SJSA1 (cell line): ENCODE results near the gene RBKS. TPM values are rescaled to one million over a fixed set of nuclear protein-coding genes. Genes with fewer than 3 reads are reported as not detected.
"Not testable (repeated sequence)": the region's sequence is repeated elsewhere in the genome, so short reads cannot be mapped to it uniquely, and the experiment has no call there.

Source experiments
- DNase-seq, 2 experiments: peaks; one replicate each; pipeline ENCODE4 v3.0.0-alpha.2; 2015 to 2020; ENCODE audit warnings: low spot score in 2 of 2, low read depth in 1 of 2
- H3K27ac ChIP-seq: fragments of 250-450 bp; sonication (Bioruptor Pico); 2 replicates; pipeline ENCODE4 v1.5.1; 2020; ENCODE audit warnings: mild to moderate bottlenecking, moderate library complexity
- H3K27me3 ChIP-seq: fragments of 250-450 bp; sonication (Bioruptor Pico); replicated peaks from 2 replicates; pipeline ENCODE4 v1.5.1; 2020; ENCODE audit warnings: mild to moderate bottlenecking, moderate library complexity
- H3K36me3 ChIP-seq: fragments of 250-450 bp; sonication (Bioruptor Pico); 2 replicates; pipeline ENCODE4 v1.5.1; 2020; ENCODE audit warnings: mild to moderate bottlenecking
- H3K4me1 ChIP-seq: fragments of 250-450 bp; sonication (Bioruptor Pico); replicated peaks from 2 replicates; pipeline ENCODE4 v1.6.1; 2021; ENCODE audit warnings: mild to moderate bottlenecking
- H3K4me3 ChIP-seq: fragments of 250-450 bp; sonication (Bioruptor Pico); 2 replicates; pipeline ENCODE4 v1.5.1; 2020; ENCODE audit warnings: mild to moderate bottlenecking
- H3K9me3 ChIP-seq: fragments of 250-450 bp; sonication (Bioruptor Pico); replicated peaks from 2 replicates; pipeline ENCODE4 v1.5.1; 2020; ENCODE audit warnings: mild to moderate bottlenecking
- total RNA-seq: library from RNA; depleted of rRNA; stranded (reverse); fragments of >200 nt; shearing (Covaris generic); gene quantifications from 2 replicates; pipeline ENCODE4 v1.2.3, GENCODE V29; 2014

The RBKS gene
- total RNA-seq, 1 experiment from 2014 or later = 1.3 TPM

- Histone ChIP-seq H3K4me1 (peaks cover 19% of the 10 kb centered on the region), H3K27ac (no peak overlapping the region), H3K9me3 (peaks cover 4% of the 10 kb centered on the region; the same call in 1 of the 2 replicates), H3K27me3 (no peaks in the 10 kb centered on the region), H3K4me3 (no peak overlapping the region), H3K36me3 (no peaks in the 10 kb centered on the region)
- no peak for DNase-seq
Measured at GRCh38 chr2:27875089-27875881, 14.9 kb downstream of the RBKS start.

- Histone ChIP-seq H3K9me3 (peaks cover 4% of the 10 kb centered on the region; the same call in 1 of the 2 replicates), H3K36me3 (no peaks in the 10 kb centered on the region), H3K4me1 (peaks cover 19% of the 10 kb centered on the region), H3K4me3 (no peak overlapping the region), H3K27me3 (no peaks in the 10 kb centered on the region), H3K27ac (no peak overlapping the region)
- DNase-seq = no peak
Measured at GRCh38 chr2:27873091-27873490, 17.1 kb downstream of the RBKS start.

GRCh38 chr2:27871802-27872201 lies 18.4 kb downstream of the RBKS start:
- Histone ChIP-seq H3K36me3 (no peaks in the 10 kb centered on the region), H3K27me3 (no peaks in the 10 kb centered on the region), H3K27ac (no peak overlapping the region), H3K4me1 (peaks cover 19% of the 10 kb centered on the region), H3K9me3 (peaks cover 4% of the 10 kb centered on the region; the same call in 1 of the 2 replicates), H3K4me3 (no peak overlapping the region)
- DNase-seq = no peak

- H3K4me3 ChIP-seq = no peak overlapping the region
- peaks cover 22% of the 10 kb centered on the region for H3K4me1 ChIP-seq
- no peak overlapping the region for H3K27ac ChIP-seq
- no peaks in the 10 kb centered on the region; the same call in 1 of the 2 replicates for H3K9me3 ChIP-seq
- DNase-seq = no peak
- H3K27me3 ChIP-seq = no peaks in the 10 kb centered on the region
- no peaks in the 10 kb centered on the region for H3K36me3 ChIP-seq
Measured at GRCh38 chr2:27870724-27871123, 19.5 kb downstream of the RBKS start.

- H3K27ac ChIP-seq = no peak overlapping the region
- H3K36me3 ChIP-seq = no peaks in the 10 kb centered on the region
- H3K4me1 ChIP-seq = peaks cover 14% of the 10 kb centered on the region
- no peaks in the 10 kb centered on the region for H3K9me3 ChIP-seq
- H3K27me3 ChIP-seq = no peaks in the 10 kb centered on the region
- H3K4me3 ChIP-seq = no peak overlapping the region
- no peak for DNase-seq
Measured at GRCh38 chr2:27869763-27870162, 20.4 kb downstream of the RBKS start.

- no peaks in the 10 kb centered on the region for H3K36me3 ChIP-seq
- no peak overlapping the region for H3K4me3 ChIP-seq
- DNase-seq = no peak
- no peaks in the 10 kb centered on the region for H3K27me3 ChIP-seq
- no peaks in the 10 kb centered on the region for H3K9me3 ChIP-seq
- H3K27ac ChIP-seq = no peak overlapping the region
- peaks cover 14% of the 10 kb centered on the region for H3K4me1 ChIP-seq
Measured at GRCh38 chr2:27866237-27866636, 23.9 kb downstream of the RBKS start.

- not testable (repeated sequence) for H3K36me3 ChIP-seq, DNase-seq, H3K9me3 ChIP-seq, H3K4me3 ChIP-seq, H3K27me3 ChIP-seq, H3K27ac ChIP-seq, H3K4me1 ChIP-seq
Measured at GRCh38 chr2:27863955-27864354, 26.2 kb downstream of the RBKS start.

- Histone ChIP-seq H3K27me3 (no peaks in the 10 kb centered on the region), H3K36me3 (no peaks in the 10 kb centered on the region)
- DNase-seq = no peak
Measured at GRCh38 chr2:27863146-27863545, 27.0 kb downstream of the RBKS start.

GRCh38 chr2:27860111-27860510 lies 30.1 kb downstream of the RBKS start:
- H3K36me3 ChIP-seq = no peaks in the 10 kb centered on the region
- no peak overlapping the region for H3K4me3 ChIP-seq
- peaks cover 26% of the 10 kb centered on the region for H3K4me1 ChIP-seq
- DNase-seq = no peak
- H3K27me3 ChIP-seq = no peaks in the 10 kb centered on the region
- no peak overlapping the region for H3K27ac ChIP-seq
- no peaks in the 10 kb centered on the region; the same call in 1 of the 2 replicates for H3K9me3 ChIP-seq

More at GRCh38 chr2:27863146-27863545, 27.0 kb downstream of the RBKS start:
- H3K27ac ChIP-seq = no peak overlapping the region
- peaks cover 7% of the 10 kb centered on the region for H3K4me1 ChIP-seq
- no peaks in the 10 kb centered on the region; the same call in 1 of the 2 replicates for H3K9me3 ChIP-seq
- no peak overlapping the region for H3K4me3 ChIP-seq

- H3K27me3 ChIP-seq = no peaks in the 10 kb centered on the region
- no peaks in the 10 kb centered on the region; the same call in 1 of the 2 replicates for H3K9me3 ChIP-seq
- H3K4me1 ChIP-seq = peaks cover 28% of the 10 kb centered on the region
- peak overlapping the region; percentile 28 for H3K27ac ChIP-seq
- no peaks in the 10 kb centered on the region for H3K36me3 ChIP-seq
- H3K4me3 ChIP-seq = no peak overlapping the region
- DNase-seq = peak in 1 of 2 experiments; percentile 32
Measured at GRCh38 chr2:27857417-27858172, 32.6 kb downstream of the RBKS start.

GRCh38 chr2:27856956-27857355 lies 33.2 kb downstream of the RBKS start:
- Histone ChIP-seq H3K4me1 (peaks cover 28% of the 10 kb centered on the region), H3K36me3 (no peaks in the 10 kb centered on the region), H3K27ac (peak overlapping the region; percentile 11; the same call in 1 of the 2 replicates), H3K27me3 (no peaks in the 10 kb centered on the region), H3K4me3 (no peak overlapping the region), H3K9me3 (no peaks in the 10 kb centered on the region; the same call in 1 of the 2 replicates)
- no peak for DNase-seq

GRCh38 chr2:27856386-27856785 lies 33.8 kb downstream of the RBKS start:
- no peak for DNase-seq
- Histone ChIP-seq H3K36me3 (no peaks in the 10 kb centered on the region), H3K27ac (0 out of 2 replicates have a peak overlapping the region, but pooled peaks have one; percentile 15), H3K4me3 (no peak overlapping the region), H3K4me1 (peaks cover 28% of the 10 kb centered on the region), H3K27me3 (no peaks in the 10 kb centered on the region), H3K9me3 (no peaks in the 10 kb centered on the region; the same call in 1 of the 2 replicates)

GRCh38 chr2:27855476-27855875 lies 34.7 kb downstream of the RBKS start:
- Histone ChIP-seq H3K9me3 (no peaks in the 10 kb centered on the region; the same call in 1 of the 2 replicates), H3K27ac (peak overlapping the region; percentile 17; the same call in 1 of the 2 replicates), H3K36me3 (no peaks in the 10 kb centered on the region), H3K4me3 (no peak overlapping the region), H3K4me1 (peaks cover 28% of the 10 kb centered on the region), H3K27me3 (no peaks in the 10 kb centered on the region)
- DNase-seq = peak in 1 of 2 experiments; percentile 42
